Measurements from ENCODE around the gene RPS4Y2.

Gene RPS4Y2

GRCh38 chrY:20780104-20780654 is 24.3 kb downstream of the RPS4Y2 start:
- Histone ChIP-seq H3K4me1 (no peaks in the 10 kb centered on the region), H3K27ac (no peak overlapping the region), H3K27me3 (no peaks in the 10 kb centered on the region), H3K36me3 (no peaks in the 10 kb centered on the region), H3K4me3 (no peak overlapping the region), H3K9me3 (no peaks in the 10 kb centered on the region)
- no peak for TF ChIP-seq CTCF (IDR thresholded peaks at IDR 0.05)
- intact Hi-C loops (cut with DNase I; ENCODE audit: low total_unique reads) = no loop called here
- DNase-seq = no peak

GRCh38 chrY:20780776-20781175 is 24.9 kb downstream of the RPS4Y2 start:
- H3K4me3 ChIP-seq = no peak overlapping the region
- intact Hi-C loops (cut with DNase I; ENCODE audit: low total_unique reads) = no loop called here
- TF ChIP-seq CTCF (IDR thresholded peaks at IDR 0.05) = no peak
- no peak for DNase-seq
- no peaks in the 10 kb centered on the region for H3K27me3 ChIP-seq
- no peak overlapping the region for H3K27ac ChIP-seq
- no peaks in the 10 kb centered on the region for H3K4me1 ChIP-seq
- no peaks in the 10 kb centered on the region for H3K9me3 ChIP-seq
- no peaks in the 10 kb centered on the region for H3K36me3 ChIP-seq

GRCh38 chrY:20781408-20781807 is 25.5 kb downstream of the RPS4Y2 start:
- no peak for DNase-seq
- no peaks in the 10 kb centered on the region for H3K27me3 ChIP-seq
- no peaks in the 10 kb centered on the region for H3K9me3 ChIP-seq
- H3K27ac ChIP-seq = no peak overlapping the region
- H3K36me3 ChIP-seq = no peaks in the 10 kb centered on the region
- no peak for TF ChIP-seq CTCF (IDR thresholded peaks at IDR 0.05)
- no peak overlapping the region for H3K4me3 ChIP-seq
- intact Hi-C loops (cut with DNase I; ENCODE audit: low total_unique reads) = no loop called here
- no peaks in the 10 kb centered on the region for H3K4me1 ChIP-seq

GRCh38 chrY:20784965-20785364 is 29.1 kb downstream of the RPS4Y2 start:
- H3K4me3 ChIP-seq = no peak overlapping the region
- H3K4me1 ChIP-seq = no peaks in the 10 kb centered on the region
- no peaks in the 10 kb centered on the region for H3K36me3 ChIP-seq
- no peaks in the 10 kb centered on the region for H3K9me3 ChIP-seq
- H3K27ac ChIP-seq = no peak overlapping the region
- DNase-seq = no peak
- no peaks in the 10 kb centered on the region for H3K27me3 ChIP-seq
- intact Hi-C loops (cut with DNase I; ENCODE audit: low total_unique reads) = no loop called here
- no peak for TF ChIP-seq CTCF (IDR thresholded peaks at IDR 0.05)

GRCh38 chrY:20787076-20787475 is 31.2 kb downstream of the RPS4Y2 start:
- DNase-seq = no peak
- Histone ChIP-seq H3K9me3 (no peaks in the 10 kb centered on the region), H3K27me3 (no peaks in the 10 kb centered on the region), H3K4me3 (no peak overlapping the region), H3K36me3 (no peaks in the 10 kb centered on the region), H3K27ac (no peak overlapping the region), H3K4me1 (no peaks in the 10 kb centered on the region)
- intact Hi-C loops (cut with DNase I; ENCODE audit: low total_unique reads) = no loop called here
- no peak for TF ChIP-seq CTCF (IDR thresholded peaks at IDR 0.05)

All from tibial artery (tissue), 4 donors.